ENCODE measurements around the gene STXBP6. TPM values are rescaled to one million over a fixed set of nuclear protein-coding genes. Genes with fewer than 3 reads are reported as not detected.

The STXBP6 gene
- total RNA-seq, 2 donors from 2014 or later: 20.1 to 28.3 TPM

DNA sequence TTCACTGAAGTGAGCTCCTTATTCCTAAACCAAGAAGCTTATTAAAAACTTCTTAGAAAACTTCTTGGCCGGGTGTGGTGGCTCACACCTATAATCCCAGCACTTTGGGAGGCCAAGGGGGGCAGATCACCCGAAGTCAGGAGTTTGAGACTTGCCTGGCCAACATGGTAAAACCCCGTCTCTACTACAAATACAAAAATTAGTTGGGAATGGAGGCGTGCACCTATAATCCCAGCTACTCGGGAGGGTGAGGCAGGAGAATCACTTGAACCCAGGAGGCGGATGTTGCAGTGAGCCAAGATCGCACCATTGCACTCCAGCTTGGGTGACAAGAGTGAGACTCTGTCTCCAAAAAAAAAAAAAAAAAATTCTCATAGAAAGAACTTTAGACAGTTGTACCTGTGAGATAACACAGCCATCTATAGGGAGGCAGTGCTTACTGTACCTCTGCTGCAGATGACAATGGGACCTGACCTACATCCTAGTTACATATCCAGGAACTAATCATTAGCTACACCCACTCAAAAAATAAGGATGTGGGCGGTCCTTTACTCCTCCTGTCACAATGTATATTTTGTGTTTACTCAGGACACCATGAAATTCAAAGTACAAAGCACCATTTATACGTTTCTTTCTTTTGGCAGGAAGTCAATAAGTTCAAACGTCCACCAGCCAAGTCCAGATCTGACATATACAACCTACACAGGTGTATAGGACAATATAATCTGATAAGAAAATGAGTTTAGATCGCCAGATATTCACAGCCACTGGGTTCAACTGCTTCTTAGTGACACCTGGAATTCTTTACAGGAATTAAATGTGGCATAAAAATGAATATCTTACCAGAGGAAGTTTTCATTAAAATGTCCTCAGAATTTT lies 14.9 kb downstream of the STXBP6 start:
- intact Hi-C loops (cut with DNase I): no loop called here
- DNase-seq: no peak
- Histone ChIP-seq H3K4me1 (peaks cover 24% of the 10 kb centered on the region), H3K27ac (no peak overlapping the region), H3K9me3 (no peaks in the 10 kb centered on the region), H3K36me3 (replicated peaks in 1 of 2; ENCODE audit: insufficient read depth in 1 of 2, low read depth in 2 of 2) (no peaks in the 10 kb centered on the region), H3K27me3 (no peaks in the 10 kb centered on the region), H3K4me3 (no peak overlapping the region)
- WGBS, 2 donors: 76 to 82% methylated on average over 11 of the region's 11 CpGs
- no peak for TF ChIP-seq POLR2A (IDR thresholded peaks at IDR 0.05)
- no peak for ATAC-seq

DNA sequence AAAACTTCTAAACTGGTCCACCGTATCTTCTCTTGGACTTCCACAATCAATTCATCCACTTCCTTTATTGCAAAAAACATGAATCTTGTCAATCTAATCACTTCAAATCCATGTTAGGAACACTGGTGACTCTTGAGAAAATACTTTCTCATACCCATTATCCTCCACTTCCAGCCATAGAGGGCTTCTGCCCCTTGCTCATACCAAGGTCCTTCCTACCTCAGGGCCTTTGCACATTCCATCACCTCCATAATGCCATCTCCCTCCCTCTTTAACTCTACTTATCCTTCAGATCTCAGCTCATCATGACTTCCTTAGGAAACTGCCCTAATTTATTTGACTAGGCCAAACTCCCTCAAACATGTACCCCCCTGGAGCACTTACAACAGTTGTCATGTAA lies 16.6 kb downstream of the STXBP6 start:
- ATAC-seq (no peak), DNase-seq (no peak)
- Histone ChIP-seq H3K36me3 (replicated peaks in 1 of 2; ENCODE audit: insufficient read depth in 1 of 2, low read depth in 2 of 2) (no peaks in the 10 kb centered on the region), H3K27ac (no peak overlapping the region), H3K9me3 (no peaks in the 10 kb centered on the region), H3K4me3 (no peak overlapping the region), H3K27me3 (no peaks in the 10 kb centered on the region), H3K4me1 (peaks cover 20% of the 10 kb centered on the region)
- WGBS, 2 donors: 88 to 100% methylated on average over 1 of the region's 1 CpG
- TF ChIP-seq POLR2A (IDR thresholded peaks at IDR 0.05): no peak
- TF ChIP-seq, protein P1, sequence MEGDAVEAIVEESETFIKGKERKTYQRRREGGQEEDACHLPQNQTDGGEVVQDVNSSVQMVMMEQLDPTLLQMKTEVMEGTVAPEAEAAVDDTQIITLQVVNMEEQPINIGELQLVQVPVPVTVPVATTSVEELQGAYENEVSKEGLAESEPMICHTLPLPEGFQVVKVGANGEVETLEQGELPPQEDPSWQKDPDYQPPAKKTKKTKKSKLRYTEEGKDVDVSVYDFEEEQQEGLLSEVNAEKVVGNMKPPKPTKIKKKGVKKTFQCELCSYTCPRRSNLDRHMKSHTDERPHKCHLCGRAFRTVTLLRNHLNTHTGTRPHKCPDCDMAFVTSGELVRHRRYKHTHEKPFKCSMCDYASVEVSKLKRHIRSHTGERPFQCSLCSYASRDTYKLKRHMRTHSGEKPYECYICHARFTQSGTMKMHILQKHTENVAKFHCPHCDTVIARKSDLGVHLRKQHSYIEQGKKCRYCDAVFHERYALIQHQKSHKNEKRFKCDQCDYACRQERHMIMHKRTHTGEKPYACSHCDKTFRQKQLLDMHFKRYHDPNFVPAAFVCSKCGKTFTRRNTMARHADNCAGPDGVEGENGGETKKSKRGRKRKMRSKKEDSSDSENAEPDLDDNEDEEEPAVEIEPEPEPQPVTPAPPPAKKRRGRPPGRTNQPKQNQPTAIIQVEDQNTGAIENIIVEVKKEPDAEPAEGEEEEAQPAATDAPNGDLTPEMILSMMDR (IDR thresholded peaks at IDR 0.05): no peak
- intact Hi-C loops (cut with DNase I): no loop called here

DNA sequence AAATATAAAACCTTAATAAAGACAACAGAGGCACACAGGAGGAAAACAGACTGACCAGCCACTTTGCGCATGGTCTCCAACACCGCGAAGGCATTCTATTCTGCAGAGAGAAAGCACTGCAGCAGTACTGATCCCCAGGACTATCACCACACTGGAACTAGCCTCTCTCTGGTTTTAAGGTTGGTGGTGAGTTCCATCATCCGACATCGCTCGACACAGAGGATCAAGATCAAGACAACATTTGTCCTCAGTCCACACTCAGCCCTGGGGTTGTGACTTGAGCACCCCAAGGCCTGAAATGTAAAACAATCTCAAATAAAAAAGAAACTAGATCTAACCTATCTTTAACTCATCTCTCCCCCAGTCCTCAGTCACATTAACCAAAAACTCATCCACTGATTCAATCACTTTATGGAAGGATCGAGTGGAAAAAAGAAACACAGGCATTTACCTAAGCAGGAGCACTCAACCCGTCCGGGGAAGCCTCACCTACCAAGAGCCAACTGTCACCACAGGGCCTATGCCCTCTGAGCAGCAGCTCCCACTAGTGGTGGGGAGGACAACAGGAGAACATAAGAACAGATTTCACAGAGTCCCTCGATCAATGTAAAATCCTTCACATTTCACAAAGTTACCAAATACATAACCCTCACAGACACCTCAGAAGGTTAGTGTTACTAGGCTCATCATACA lies 17.7 kb downstream of the STXBP6 start:
- no peak for DNase-seq
- H3K27me3 ChIP-seq: no peaks in the 10 kb centered on the region
- intact Hi-C loops (cut with DNase I): no loop called here
- H3K36me3 ChIP-seq (replicated peaks in 1 of 2; ENCODE audit: insufficient read depth in 1 of 2, low read depth in 2 of 2): no peaks in the 10 kb centered on the region
- TF ChIP-seq POLR2A (IDR thresholded peaks at IDR 0.05): no peak
- no peaks in the 10 kb centered on the region for H3K9me3 ChIP-seq
- no peak overlapping the region for H3K27ac ChIP-seq
- H3K4me3 ChIP-seq: no peak overlapping the region
- H3K4me1 ChIP-seq: peaks cover 17% of the 10 kb centered on the region
- 95 to 97% methylated on average over 10 of the region's 10 CpGs for WGBS, 2 donors
- no peak for ATAC-seq

DNA sequence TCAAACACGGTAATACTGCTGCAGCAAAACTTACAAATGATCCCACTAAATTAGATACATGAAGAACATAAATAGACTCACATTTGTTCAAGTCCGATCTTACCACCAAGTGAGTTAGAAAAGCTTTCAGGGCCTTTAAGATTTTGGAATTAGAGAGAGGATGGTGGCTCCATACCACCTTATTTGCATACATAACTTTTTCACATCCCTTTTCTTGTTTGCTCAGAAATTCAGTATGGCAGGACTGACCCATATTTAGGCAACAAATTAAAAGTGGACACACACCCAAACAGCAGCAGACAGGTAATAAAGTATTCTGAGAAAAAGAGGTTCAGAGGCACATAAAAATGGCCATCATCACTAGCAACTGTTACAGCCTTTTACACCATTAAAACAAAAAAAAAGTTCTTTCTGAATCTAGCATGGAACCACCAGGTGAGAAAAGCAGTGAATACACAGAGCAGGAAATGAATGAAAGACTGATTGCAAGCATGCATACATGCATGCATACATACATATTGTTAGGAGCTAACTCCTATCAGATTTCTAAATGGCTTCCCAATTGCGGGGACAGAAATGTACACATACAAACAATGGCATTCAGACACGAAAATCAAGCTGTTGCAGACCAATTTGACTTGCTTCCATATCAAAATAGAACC lies 23.3 kb downstream of the STXBP6 start:
- 81 to 88% methylated on average over 4 of the region's 4 CpGs for WGBS, 2 donors
- Histone ChIP-seq H3K9me3 (no peaks in the 10 kb centered on the region), H3K4me3 (no peak overlapping the region), H3K36me3 (replicated peaks in 1 of 2; ENCODE audit: insufficient read depth in 1 of 2, low read depth in 2 of 2) (no peaks in the 10 kb centered on the region), H3K27me3 (no peaks in the 10 kb centered on the region), H3K4me1 (peaks cover 17% of the 10 kb centered on the region), H3K27ac (no peak overlapping the region)
- TF ChIP-seq, protein P1 (IDR thresholded peaks at IDR 0.05): no peak
- no peak for TF ChIP-seq POLR2A (IDR thresholded peaks at IDR 0.05)
- intact Hi-C loops (cut with DNase I): no loop called here
- DNase-seq (no peak), ATAC-seq (no peak)

DNA sequence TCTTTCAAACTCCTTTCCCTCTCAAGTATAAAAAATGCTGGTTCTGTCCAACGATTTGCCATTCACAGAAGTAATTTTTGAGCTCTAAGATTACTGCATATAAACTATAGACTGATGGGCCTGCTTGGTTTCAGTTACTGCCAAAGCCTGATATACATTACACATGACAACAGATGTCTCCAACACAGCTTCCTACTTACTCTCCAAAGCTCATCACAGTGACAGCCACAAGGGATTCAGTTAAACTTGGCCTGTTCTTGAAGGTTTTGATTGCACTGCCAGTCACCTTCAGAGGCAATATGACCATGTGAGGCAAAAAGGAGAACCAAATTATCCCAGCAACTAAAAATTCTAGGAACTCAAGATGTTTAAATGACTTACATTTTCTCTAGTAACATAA lies 30.1 kb downstream of the STXBP6 start:
- intact Hi-C loops (cut with DNase I): no loop called here
- Histone ChIP-seq H3K4me1 (peaks cover 15% of the 10 kb centered on the region), H3K36me3 (replicated peaks in 1 of 2; ENCODE audit: insufficient read depth in 1 of 2, low read depth in 2 of 2) (no peaks in the 10 kb centered on the region), H3K27me3 (no peaks in the 10 kb centered on the region), H3K9me3 (no peaks in the 10 kb centered on the region), H3K27ac (no peak overlapping the region), H3K4me3 (no peak overlapping the region)
- ATAC-seq (no peak), DNase-seq (no peak)
- WGBS, 2 donors: 77 to 88% methylated on average over 1 of the region's 1 CpG
- no peak for TF ChIP-seq POLR2A (IDR thresholded peaks at IDR 0.05)
- TF ChIP-seq, protein P1 (IDR thresholded peaks at IDR 0.05): no peak

All from body of pancreas (tissue), 4 donors.